CD8-positive, alpha-beta memory T cell (primary cell): ENCODE results near the gene UPK2. TPM values are rescaled to one million over a fixed set of nuclear protein-coding genes. Genes with fewer than 3 reads are reported as not detected.

ENCODE experiments used
- CTCF ChIA-PET: fragments of 350-600 bp; sonication (Branson Sonifier 250); formaldehyde crosslinking; loops from one replicate; lab custom pipeline; 2021; ENCODE audit warnings: antibody characterized with exemption; lab: Charles Lee
- POLR2A ChIA-PET: fragments of 350-600 bp; sonication (Branson Sonifier 250); formaldehyde crosslinking; loops from one replicate; lab custom pipeline; 2021; ENCODE audit warnings: antibody characterized with exemption; lab: Charles Lee
- DNase-seq, 5 donors: peaks; one replicate each; pipeline versions ENCODE4 v3.0.0 to v3.0.0-alpha.2; 2020 to 2022; ENCODE audit warnings: mixed read lengths in 1 of 5
- H3K27ac ChIP-seq: one replicate; pipeline ENCODE4 v1.7.0; 2013; ENCODE audit warnings: low read depth, mild to moderate bottlenecking, low read length, moderate library complexity
- H3K27me3 ChIP-seq: 2 replicates; pipeline ENCODE4 v1.7.0; 2013; ENCODE audit warnings: low read length, mild to moderate bottlenecking; ENCODE audit not compliant: insufficient read depth, poor library complexity, severe bottlenecking
- H3K36me3 ChIP-seq: 2 replicates; pipeline ENCODE4 v1.7.0; 2013; ENCODE audit warnings: mild to moderate bottlenecking, low read length, moderate library complexity; ENCODE audit not compliant: insufficient read depth
- H3K4me1 ChIP-seq: 2 replicates; pipeline ENCODE4 v1.7.0; 2013; ENCODE audit warnings: mild to moderate bottlenecking, low read length, moderate library complexity; ENCODE audit not compliant: insufficient read depth
- H3K4me3 ChIP-seq: 2 replicates; pipeline ENCODE4 v1.7.0; 2013; ENCODE audit warnings: mild to moderate bottlenecking, low read length
- H3K9me3 ChIP-seq: 2 replicates; pipeline ENCODE4 v1.7.0; 2013; ENCODE audit warnings: mild to moderate bottlenecking, low read length
- H3K27ac Mint-ChIP-seq, 8 donors: one replicate each; pipeline ENCODE4 v1.8.0; 2020 to 2021; ENCODE audit warnings: mixed read lengths in 8 of 8, mild to moderate bottlenecking in 6 of 8, inconsistent platforms in 3 of 8, moderate library complexity in 3 of 8
- H3K27me3 Mint-ChIP-seq, 2 donors: one replicate each; pipeline ENCODE4 v1.8.0; 2020 to 2021; ENCODE audit warnings: mixed read lengths in 2 of 2, mild to moderate bottlenecking in 1 of 2, moderate library complexity in 1 of 2
- H3K36me3 Mint-ChIP-seq, 3 donors: one replicate each; pipeline ENCODE4 v1.8.0; 2020 to 2021; ENCODE audit warnings: mixed read lengths in 3 of 3, inconsistent platforms in 1 of 3, mild to moderate bottlenecking in 1 of 3
- H3K4me1 Mint-ChIP-seq, 3 donors: one replicate each; pipeline ENCODE4 v1.8.0; 2020 to 2021; ENCODE audit warnings: mixed read lengths in 3 of 3, inconsistent platforms in 1 of 3, mild to moderate bottlenecking in 1 of 3
- H3K4me3 Mint-ChIP-seq, 7 donors: one replicate each; pipeline ENCODE4 v1.8.0; 2020 to 2021; ENCODE audit warnings: mixed read lengths in 7 of 7, mild to moderate bottlenecking in 6 of 7, moderate library complexity in 4 of 7, inconsistent platforms in 2 of 7
- H3K9me3 Mint-ChIP-seq, 5 donors: one replicate each; pipeline ENCODE4 v1.8.0; 2020 to 2022; ENCODE audit warnings: mixed read lengths in 5 of 5, mild to moderate bottlenecking in 3 of 5, moderate library complexity in 2 of 5, inconsistent platforms in 1 of 5
- polyA plus RNA-seq: library from polyadenylated mRNA; unstranded; fragments of 300-500 nt; fragmentation: Illumina TruSeq; gene quantifications from one replicate; pipeline ENCODE4 v1.2.3, GENCODE V29; 2021
- total RNA-seq, 2 experiments: library from RNA; stranded (reverse); gene quantifications; one replicate each; pipeline ENCODE4 v1.2.3, GENCODE V29; 2021

Gene UPK2
- total RNA-seq (under 1 TPM in 1 of 2 experiments, not detected in 1; 0.22 TPM), polyA plus RNA-seq (not detected)

- DNase-seq: peak; percentile 76 to 91 (median 86)
- Mint-ChIP-seq H3K4me1 (peaks cover 3 to 9% (median 5%) of the 10 kb centered on the region in 3 donors), H3K27me3 (peaks cover 7 to 13% of the 10 kb centered on the region in 2 donors), H3K27ac (peak within 1 kb of the TSS in 4 of 8 donors; percentile 12 to 80 (median 66)), H3K36me3 (no peaks in the 10 kb centered on the region), H3K4me3 (peak within 1 kb of the TSS in 1 of 7 donors; percentile 41), H3K9me3 (peaks cover 0 to 2% (median 0%) of the 10 kb centered on the region in 5 donors)
- no peak within 1 kb of the TSS for H3K27ac ChIP-seq
- H3K4me3 ChIP-seq: no peak within 1 kb of the TSS
- POLR2A ChIA-PET: interaction anchor here (0.5 to 1.7 kb wide), 3 partner anchors 48 to 267 kb away, joined by 3 read pairs; no protein-coding TSS in a partner anchor
- H3K27me3 ChIP-seq: no peaks in the 10 kb centered on the region
- H3K36me3 ChIP-seq: no peaks in the 10 kb centered on the region
- H3K9me3 ChIP-seq: no peaks in the 10 kb centered on the region
- H3K4me1 ChIP-seq: peaks cover 7% of the 10 kb centered on the region
- CTCF ChIA-PET: interaction anchor here (0.6 to 3.9 kb wide), 22 partner anchors 9 to 347 kb away, joined by 3 to 32 read pairs (median 4); no protein-coding TSS in a partner anchor
These were observed at the start of gene UPK2 for GRCh38 chr11:118956094-118956846. UPK2 (plus strand) TSS chr11:118956298; CDS start chr11:118956351, 53 bp downstream.

- CTCF ChIA-PET: interaction anchor here (0.6 to 2.9 kb wide), 12 partner anchors 12 to 217 kb away, joined by 3 to 21 read pairs (median 5); no protein-coding TSS in a partner anchor
- H3K27me3 ChIP-seq: no peaks in the 10 kb centered on the region
- POLR2A ChIA-PET: interaction anchor here (1.1 to 10.7 kb wide), 2 partner anchors 17 to 20 kb away, joined by 4 to 203 read pairs; partner anchors contain the start of gene BCL9L
- peaks cover 34% of the 10 kb centered on the region for H3K36me3 ChIP-seq
- Mint-ChIP-seq H3K9me3 (peaks cover 0 to 2% (median 0%) of the 10 kb centered on the region in 5 donors), H3K4me1 (peaks cover 42 to 57% (median 47%) of the 10 kb centered on the region in 3 donors), H3K27me3 (no peaks in the 10 kb centered on the region), H3K36me3 (peaks cover 0 to 62% (median 9%) of the 10 kb centered on the region in 3 donors), H3K4me3 (peak overlapping the region in 5 of 7 donors; percentile 21 to 65 (median 34)), H3K27ac (peak overlapping the region; percentile 81 to 100 (median 96))
- peaks cover 57% of the 10 kb centered on the region for H3K4me1 ChIP-seq
- no peak overlapping the region for H3K4me3 ChIP-seq
- H3K9me3 ChIP-seq: no peaks in the 10 kb centered on the region
- peak; percentile 74 to 88 (median 82) for DNase-seq
- no peak overlapping the region for H3K27ac ChIP-seq
These were observed 48.8 kb upstream of the UPK2 start for GRCh38 chr11:118907051-118908042.

DNA sequence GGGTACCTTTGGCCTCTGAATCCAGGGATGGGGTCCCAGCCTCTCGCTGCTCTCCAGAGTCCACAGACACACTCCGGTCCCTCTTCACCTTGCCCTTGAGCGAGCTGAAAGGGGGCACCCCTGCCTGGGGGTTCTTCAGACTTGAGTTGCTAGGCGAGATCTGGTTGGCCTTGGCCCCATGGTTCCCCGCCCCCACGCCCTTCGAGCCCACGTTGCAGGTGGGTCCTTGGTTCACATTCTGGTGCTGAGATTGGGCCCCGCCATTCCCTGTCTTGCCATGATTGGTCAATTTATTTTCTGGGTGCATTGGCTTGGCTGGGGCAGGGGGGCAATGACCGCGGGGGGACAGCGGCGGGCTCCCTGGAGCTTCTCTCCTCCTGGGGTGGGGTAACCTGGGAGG is 47.8 kb upstream of the UPK2 start:
- Mint-ChIP-seq H3K4me1 (peaks cover 51 to 66% (median 56%) of the 10 kb centered on the region in 3 donors), H3K9me3 (peaks cover 0 to 2% (median 0%) of the 10 kb centered on the region in 5 donors), H3K36me3 (peaks cover 0 to 57% (median 9%) of the 10 kb centered on the region in 3 donors), H3K27ac (peak overlapping the region; percentile 87 to 100 (median 96)), H3K27me3 (no peaks in the 10 kb centered on the region), H3K4me3 (peak overlapping the region in 1 of 7 donors; percentile 26)
- no peak overlapping the region for H3K27ac ChIP-seq
- no peak for DNase-seq
- no peaks in the 10 kb centered on the region for H3K27me3 ChIP-seq
- ChIA-PET CTCF (interaction anchor here (1.1 to 2.6 kb wide), 6 partner anchors 13 to 220 kb away, joined by 3 to 13 read pairs (median 4); no protein-coding TSS in a partner anchor), POLR2A (interaction anchor here (0.6 to 10.7 kb wide), 3 partner anchors 9 to 49 kb away, joined by 3 to 203 read pairs (median 3); partner anchors contain the start of genes BCL9L and UPK2)
- H3K36me3 ChIP-seq: peaks cover 32% of the 10 kb centered on the region
- H3K4me3 ChIP-seq: no peak overlapping the region
- peaks cover 66% of the 10 kb centered on the region for H3K4me1 ChIP-seq
- H3K9me3 ChIP-seq: no peaks in the 10 kb centered on the region

DNA sequence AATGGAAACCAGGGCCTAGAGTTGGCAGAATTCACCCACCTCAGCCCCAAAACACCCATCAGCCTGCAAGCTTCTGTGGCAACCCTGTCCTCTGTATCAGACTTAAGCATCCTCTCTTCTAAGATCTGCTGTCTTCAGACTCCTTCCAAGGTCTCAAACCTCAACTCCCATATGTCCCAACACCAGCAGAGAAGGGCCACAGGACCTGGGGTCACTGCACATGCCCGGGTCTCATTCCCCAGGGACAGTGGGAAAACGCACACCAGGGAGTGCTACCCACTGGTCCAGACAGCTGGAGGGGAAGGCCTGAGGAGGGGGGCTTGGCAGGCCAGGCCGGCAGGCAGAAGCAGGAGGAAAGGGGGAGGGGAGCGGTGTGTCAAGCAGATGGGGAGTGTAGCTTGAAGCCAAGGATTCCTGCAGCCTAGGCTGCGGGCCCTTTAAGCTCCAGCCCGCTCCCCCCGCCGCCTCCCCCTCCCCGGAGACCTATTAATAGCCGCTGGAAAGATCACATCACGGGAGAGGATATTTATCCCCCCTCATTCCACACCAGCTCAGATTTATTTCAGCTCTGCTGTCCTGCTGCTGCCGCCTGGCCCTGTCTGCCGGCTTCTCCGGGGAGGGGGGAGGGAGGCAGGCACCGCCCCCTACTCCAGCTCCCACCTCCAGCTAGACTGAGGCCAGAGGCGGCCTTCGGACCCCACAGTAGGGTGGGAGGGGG is 47.0 kb upstream of the UPK2 start:
- H3K9me3 ChIP-seq: no peaks in the 10 kb centered on the region
- ChIA-PET POLR2A (interaction anchor here (0.6 to 10.7 kb wide), 4 partner anchors 9 to 48 kb away, joined by 3 to 203 read pairs (median 3); partner anchors contain the start of genes BCL9L and UPK2), CTCF (interaction anchor here (1.0 to 3.9 kb wide), 8 partner anchors 14 to 221 kb away, joined by 3 to 18 read pairs (median 4); partner anchors contain the start of gene UPK2)
- H3K4me1 ChIP-seq: peaks cover 72% of the 10 kb centered on the region
- peak in 1 of 5 donors; percentile 52 for DNase-seq
- no peak overlapping the region for H3K27ac ChIP-seq
- peaks cover 24% of the 10 kb centered on the region for H3K36me3 ChIP-seq
- Mint-ChIP-seq H3K27me3 (no peaks in the 10 kb centered on the region), H3K9me3 (peaks cover 0 to 2% (median 0%) of the 10 kb centered on the region in 5 donors), H3K4me1 (peaks cover 56 to 73% (median 62%) of the 10 kb centered on the region in 3 donors), H3K27ac (peak overlapping the region; percentile 87 to 100 (median 96)), H3K4me3 (peak overlapping the region in 5 of 7 donors; percentile 26 to 74 (median 60)), H3K36me3 (peaks cover 0 to 49% (median 9%) of the 10 kb centered on the region in 3 donors)
- no peak overlapping the region for H3K4me3 ChIP-seq
- H3K27me3 ChIP-seq: no peaks in the 10 kb centered on the region

- Mint-ChIP-seq H3K4me3 (peak overlapping the region in 6 of 7 donors; percentile 9 to 74 (median 60)), H3K27ac (peak overlapping the region; percentile 61 to 93 (median 86)), H3K36me3 (peaks cover 0 to 47% (median 13%) of the 10 kb centered on the region in 3 donors), H3K4me1 (peaks cover 63 to 80% (median 69%) of the 10 kb centered on the region in 3 donors), H3K27me3 (no peaks in the 10 kb centered on the region), H3K9me3 (peaks cover 0 to 2% (median 0%) of the 10 kb centered on the region in 5 donors)
- Histone ChIP-seq H3K4me1 (peaks cover 79% of the 10 kb centered on the region), H3K27ac (no peak overlapping the region), H3K9me3 (no peaks in the 10 kb centered on the region), H3K4me3 (peak overlapping the region; percentile 19), H3K36me3 (peaks cover 19% of the 10 kb centered on the region), H3K27me3 (no peaks in the 10 kb centered on the region)
- peak in 1 of 5 donors; percentile 33 for DNase-seq
- ChIA-PET POLR2A (interaction anchor here (1.1 to 10.7 kb wide), 4 partner anchors 11 to 120 kb away, joined by 3 to 203 read pairs (median 34); partner anchors contain the start of genes BCL9L and DDX6), CTCF (interaction anchor here (1.0 to 3.9 kb wide), 6 partner anchors 15 to 222 kb away, joined by 3 to 18 read pairs (median 8); partner anchors contain the start of gene UPK2)
These were observed 46.3 kb upstream of the UPK2 start for GRCh38 chr11:118909619-118910308.
